ENCODE results near the gene SLC35E1.

- no peak for TF ChIP-seq CTCF (IDR thresholded peaks at IDR 0.05; ENCODE audit: insufficient read depth, low read length, poor library complexity, severe bottlenecking)
- no peak for TF ChIP-seq EZH2phosphoT487 (conservative IDR thresholded peaks at IDR 0.05; ENCODE audit: low read length)
Measured at GRCh38 chr19:16527334-16527935, 44.8 kb downstream of the SLC35E1 start.

Measured in SU-DHL-6 (cell line).